ENCODE results near the gene SLC7A9.
A peak's percentile ranks its signal among the peaks of the same experiment; 100 is the strongest.

GRCh38 chr19:32816555-32817099 is 52.9 kb downstream of the SLC7A9 start:
- peak; percentile 82; the same call in 1 of the 2 replicates for TF ChIP-seq NFE2L1 (CRISPR knock-in tag; IDR thresholded peaks at IDR 0.05)
- TF ChIP-seq CTCF (IDR thresholded peaks at IDR 0.05), result no peak
- no peak for TF ChIP-seq HMGA2 (CRISPR knock-in tag; IDR thresholded peaks at IDR 0.05)
- no peak for TF ChIP-seq SMAD4 (CRISPR knock-in tag; IDR thresholded peaks at IDR 0.05)
- TF ChIP-seq MYBL2 (CRISPR knock-in tag; IDR thresholded peaks at IDR 0.05), result no peak
- TF ChIP-seq CREM (CRISPR knock-in tag; IDR thresholded peaks at IDR 0.05), result no peak
- no peak for TF ChIP-seq ATF1 (CRISPR knock-in tag; IDR thresholded peaks at IDR 0.05)
- TF ChIP-seq ZNF281 (CRISPR knock-in tag; IDR thresholded peaks at IDR 0.05), result no peak

Measured in WTC11 (cell line).